Measurements from ENCODE around the gene SMIM28.

GRCh38 chr6:138415125-138415524, 37.4 kb downstream of the SMIM28 start:
- no peak for TF ChIP-seq CTCF (IDR thresholded peaks at IDR 0.05; ENCODE audit: low read length)
- no peak for TF ChIP-seq EZH2 (IDR thresholded peaks at IDR 0.05; ENCODE audit: borderline replicate concordance, low read length)
